HCT116 (cell line): ENCODE data around the gene DLX2.

Experiments
- CTCF ChIP-seq, 3 experiments: fragments of 200-600 bp in 1 of 3; sonication (generic) in 1 of 3; IDR thresholded peaks in 2 of 3; conservative IDR thresholded peaks in 1 of 3; 2 replicates each; pipeline ENCODE4 v1.5.1; 2012 to 2017; ENCODE audit warnings: low read depth in 2 of 3, low read length in 2 of 3, antibody characterized with exemption in 1 of 3, borderline replicate concordance in 1 of 3, control low read depth in 1 of 3, mild to moderate bottlenecking in 1 of 3, mixed read lengths in 1 of 3, mixed run types in 1 of 3, moderate library complexity in 1 of 3; ENCODE audit not compliant: insufficient read depth in 1 of 3
- EZH2 ChIP-seq: fragments of 200-600 bp; sonication (generic); IDR thresholded peaks from 2 replicates; pipeline ENCODE4 v1.6.1; 2017; ENCODE audit warnings: antibody characterized with exemption, mixed run types
- POLR2AphosphoS5 ChIP-seq: IDR thresholded peaks from 2 replicates; pipeline ENCODE4 v1.6.1; 2011; ENCODE audit warnings: mild to moderate bottlenecking, low read depth, low read length, moderate library complexity

- TF ChIP-seq POLR2AphosphoS5 (peak; percentile 58; the same call in 1 of the 2 replicates), CTCF (IDR thresholded peaks at IDR 0.05 in 2 of 3, conservative IDR thresholded peaks at IDR 0.05 in 1 of 3; ENCODE audit: borderline replicate concordance in 1 of 3, insufficient read depth in 1 of 3, low read depth in 2 of 3, low read length in 2 of 3) (no peak), EZH2 (no peak)
These were observed 3.8 kb downstream of the DLX2 start for GRCh38 chr2:172098650-172099471.
